GM21447 (cell line): Measurements from ENCODE around the gene CNOT8.
"Not testable (repeated sequence)": the region's sequence is repeated elsewhere in the genome, so short reads cannot be mapped to it uniquely, and the experiment has no call there.

Source experiments
- ATAC-seq: cut with Tn5 transposase; IDR thresholded peaks from one replicate; pipeline ENCODE4 v1.9.1; 2021; ENCODE audit not compliant: unreplicated experiment

The CNOT8 gene

GRCh38 chr5:154834053-154834452 lies 24.4 kb upstream of the CNOT8 start:
- ATAC-seq: no peak

- ATAC-seq: not testable (repeated sequence)
Observed at GRCh38 chr5:154835701-154836052, 22.8 kb upstream of the CNOT8 start.

- ATAC-seq: no peak
Observed at GRCh38 chr5:154836225-154836624, 22.2 kb upstream of the CNOT8 start.

GRCh38 chr5:154837009-154837901 lies 21.2 kb upstream of the CNOT8 start:
- no peak for ATAC-seq

- no peak for ATAC-seq
Observed at GRCh38 chr5:154840435-154841272, 17.8 kb upstream of the CNOT8 start.

GRCh38 chr5:154841273-154841661 lies 17.2 kb upstream of the CNOT8 start:
- no peak for ATAC-seq

GRCh38 chr5:154842689-154843530 lies 15.5 kb upstream of the CNOT8 start:
- ATAC-seq: no peak

- ATAC-seq: no peak
Observed at GRCh38 chr5:154844809-154845208, 13.6 kb upstream of the CNOT8 start.

- no peak for ATAC-seq
Observed at GRCh38 chr5:154849264-154849785, 9.1 kb upstream of the CNOT8 start.

GRCh38 chr5:154849791-154850201 lies 8.6 kb upstream of the CNOT8 start:
- ATAC-seq: no peak

- no peak for ATAC-seq
Observed at GRCh38 chr5:154850255-154851062, 8.0 kb upstream of the CNOT8 start, which contains the start of gene FAXDC2. Gene FAXDC2, minus strand, starts transcription at chr5:154850603. Its CDS starts 12,425 bp downstream, at chr5:154838178.

- no peak for ATAC-seq
Observed at GRCh38 chr5:154851351-154851750, 7.1 kb upstream of the CNOT8 start.

GRCh38 chr5:154857530-154858296 lies 714 bp upstream of the CNOT8 start:
- ATAC-seq: peak; percentile 61

- no peak for ATAC-seq
Observed at GRCh38 chr5:154858972-154859871, 795 bp downstream of the CNOT8 start.

- ATAC-seq: no peak
Observed at GRCh38 chr5:154860123-154860522, 1.7 kb downstream of the CNOT8 start.

GRCh38 chr5:154860765-154861164 lies 2.3 kb downstream of the CNOT8 start:
- ATAC-seq: no peak

GRCh38 chr5:154861946-154862345 lies 3.5 kb downstream of the CNOT8 start:
- no peak for ATAC-seq

- no peak for ATAC-seq
Observed at GRCh38 chr5:154862766-154863165, 4.3 kb downstream of the CNOT8 start.
